HG03469 (cell line): ENCODE measurements around the gene TUBB6.

Source experiments
- ATAC-seq: cut with Tn5 transposase; IDR thresholded peaks from one replicate; pipeline ENCODE4 v1.9.1; 2021; ENCODE audit warnings: mild to moderate bottlenecking, moderate library complexity, moderate number of reproducible peaks; ENCODE audit not compliant: unreplicated experiment

The TUBB6 gene

DNA sequence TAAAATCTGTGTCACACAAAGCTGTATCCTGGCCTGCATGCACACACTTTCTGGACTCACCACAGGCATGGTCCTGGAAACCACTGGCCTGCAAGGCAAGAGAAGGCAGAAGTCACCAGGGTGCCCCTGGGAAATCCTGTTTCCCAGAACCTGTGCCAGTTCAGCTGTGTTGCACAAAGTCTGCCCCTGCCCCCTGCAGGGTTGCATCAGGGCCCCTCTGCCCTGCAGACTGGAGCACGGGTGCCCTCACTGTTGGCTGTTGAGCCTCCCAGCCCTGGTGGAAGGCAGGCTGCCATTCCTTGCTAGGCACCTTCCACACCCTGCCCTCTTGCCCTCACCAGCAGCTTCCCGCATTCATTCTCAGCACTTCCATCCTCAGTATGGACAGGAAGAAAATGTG lies 18.0 kb upstream of the TUBB6 start:
- no peak for ATAC-seq

- ATAC-seq: no peak
These were observed 16.9 kb upstream of the TUBB6 start for GRCh38 chr18:12291161-12291560.

DNA sequence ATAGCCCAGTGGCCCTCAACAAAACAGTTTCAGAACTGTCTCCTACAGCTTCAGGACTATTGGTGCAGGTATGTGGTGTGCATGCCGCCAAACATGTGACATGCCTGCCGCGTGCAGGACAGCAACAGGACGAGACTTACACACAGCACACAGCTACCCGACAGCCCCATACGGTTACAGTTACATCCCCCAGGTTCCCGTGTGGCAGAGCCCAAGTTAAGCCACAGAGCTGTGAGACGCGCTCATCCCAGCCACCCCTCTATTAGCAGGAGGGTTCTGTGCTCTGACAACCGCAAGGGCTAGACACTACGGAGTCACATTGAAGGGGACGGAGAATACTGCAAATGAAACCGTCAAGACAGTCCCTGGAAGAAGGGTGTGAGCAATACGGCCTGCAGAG lies 16.4 kb upstream of the TUBB6 start:
- no peak for ATAC-seq

GRCh38 chr18:12293831-12294230 lies 14.2 kb upstream of the TUBB6 start:
- ATAC-seq: no peak

GRCh38 chr18:12295389-12296086 lies 12.5 kb upstream of the TUBB6 start:
- ATAC-seq: no peak

GRCh38 chr18:12296087-12296403 lies 12.0 kb upstream of the TUBB6 start:
- ATAC-seq: no peak

DNA sequence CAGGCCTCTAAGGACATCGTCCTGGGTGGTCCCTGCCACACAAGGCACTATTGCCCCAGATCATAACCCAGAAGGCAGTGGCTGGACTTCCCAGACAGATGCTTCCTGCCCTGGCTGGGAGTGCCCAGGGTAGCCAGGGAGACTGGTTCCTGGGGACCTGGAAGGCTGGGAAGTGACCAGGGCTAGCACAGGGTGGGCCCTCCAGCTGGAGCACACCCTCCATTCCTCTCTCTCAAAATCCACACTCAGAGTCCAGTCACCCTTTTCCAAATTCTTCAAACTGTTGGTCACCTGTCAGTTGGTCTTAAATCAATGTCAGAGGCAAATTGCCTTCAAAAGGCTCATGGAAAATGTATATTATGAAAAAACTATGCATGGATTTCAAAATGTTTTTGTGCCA lies 11.6 kb upstream of the TUBB6 start:
- no peak for ATAC-seq

DNA sequence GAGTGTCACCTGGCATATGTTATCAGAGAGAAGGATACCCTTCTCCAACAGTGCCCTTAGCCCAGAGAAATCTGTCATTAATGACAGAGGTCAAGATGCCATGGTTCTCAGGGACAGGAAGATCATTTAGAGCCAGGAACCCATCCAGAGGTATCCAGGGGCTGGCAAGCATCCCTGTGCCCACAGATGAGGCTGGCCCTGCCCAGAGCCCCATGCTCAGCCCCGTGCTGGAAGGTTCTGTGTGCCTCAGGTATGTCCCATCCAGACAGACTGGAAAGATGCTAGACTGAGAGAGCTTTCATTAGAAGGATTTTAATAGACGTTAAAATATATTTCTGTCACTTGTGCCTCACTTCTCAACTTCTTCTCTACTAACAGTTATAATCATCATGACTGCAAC lies 8.2 kb upstream of the TUBB6 start:
- ATAC-seq: no peak

DNA sequence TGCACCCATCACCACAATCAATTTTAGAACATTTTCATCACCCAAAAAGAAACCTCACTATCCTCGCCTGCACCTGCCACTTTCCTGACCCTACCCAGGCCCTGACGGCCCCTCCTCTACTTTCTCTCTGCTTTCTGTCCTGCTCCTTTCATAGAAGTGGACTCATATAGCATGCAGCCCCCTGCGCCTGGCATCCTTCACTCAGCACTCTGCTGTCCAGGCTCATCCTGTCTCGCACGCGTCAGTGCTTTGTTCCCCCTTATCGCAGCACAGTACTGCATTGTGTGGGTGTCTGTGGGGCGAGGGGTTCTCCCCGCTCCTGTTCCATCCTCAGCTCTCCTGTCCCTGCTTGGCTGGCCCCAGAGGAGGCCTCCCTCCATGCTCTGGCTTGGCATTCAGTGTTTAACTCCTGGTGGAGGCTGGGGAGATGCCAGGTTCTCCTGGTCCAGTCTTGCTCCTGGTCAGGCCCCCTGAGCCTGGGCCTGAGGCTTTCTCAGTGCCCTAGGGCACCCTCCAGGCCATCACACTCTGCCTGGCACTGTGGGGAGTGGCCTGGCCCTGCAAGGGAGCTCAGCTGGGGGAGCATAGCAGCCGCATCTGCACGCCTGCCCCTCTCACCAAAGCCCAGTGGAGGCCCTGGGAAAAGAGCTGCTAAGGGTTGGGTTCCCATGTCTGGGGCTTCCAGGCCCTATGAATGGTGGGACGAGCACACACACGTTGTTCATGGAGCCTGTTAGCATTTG lies 6.6 kb upstream of the TUBB6 start:
- no peak for ATAC-seq

GRCh38 chr18:12302391-12303147 lies 5.5 kb upstream of the TUBB6 start:
- no peak for ATAC-seq

GRCh38 chr18:12304351-12305210 lies 3.5 kb upstream of the TUBB6 start:
- ATAC-seq: no peak

GRCh38 chr18:12305211-12305610 lies 2.8 kb upstream of the TUBB6 start:
- ATAC-seq: no peak

GRCh38 chr18:12305930-12306629 lies 2.0 kb upstream of the TUBB6 start:
- ATAC-seq: no peak

- ATAC-seq: no peak
These were observed 1.0 kb upstream of the TUBB6 start for GRCh38 chr18:12306752-12307700.

DNA sequence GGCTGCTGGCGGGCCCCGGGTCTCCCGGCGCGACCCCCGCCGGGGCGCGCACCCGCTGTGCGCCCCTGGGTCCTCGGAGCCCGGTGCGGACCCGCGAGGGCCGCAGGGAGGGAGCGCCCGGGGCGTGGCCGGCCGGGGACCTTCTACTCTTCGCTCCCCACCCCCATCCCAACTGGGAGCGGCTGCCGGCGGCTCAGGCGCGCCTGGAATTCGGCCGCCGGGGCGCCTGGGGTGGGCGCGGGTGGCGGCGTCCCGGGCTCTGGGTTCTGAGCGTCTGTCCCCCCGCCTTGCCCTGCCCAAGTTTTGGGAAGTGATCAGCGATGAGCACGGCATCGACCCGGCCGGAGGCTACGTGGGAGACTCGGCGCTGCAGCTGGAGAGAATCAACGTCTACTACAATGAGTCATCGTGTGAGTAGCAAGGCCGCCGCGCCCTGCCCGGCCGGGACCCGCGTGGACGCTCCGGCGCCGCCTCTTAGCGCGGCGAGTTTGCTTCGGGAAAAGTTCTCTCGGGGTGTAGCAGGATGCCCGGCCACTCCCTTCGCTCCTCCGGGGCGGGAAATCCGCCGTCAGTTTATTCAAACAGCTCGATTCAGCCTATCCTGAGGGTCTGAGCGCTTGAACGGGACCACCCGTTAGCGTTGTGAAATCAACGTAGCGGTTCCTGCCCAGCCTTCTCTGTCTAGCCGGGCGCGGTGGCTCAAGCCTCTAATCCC lies 502 bp downstream of the TUBB6 start:
- no peak for ATAC-seq

GRCh38 chr18:12309683-12310198 lies 1.7 kb downstream of the TUBB6 start:
- no peak for ATAC-seq

DNA sequence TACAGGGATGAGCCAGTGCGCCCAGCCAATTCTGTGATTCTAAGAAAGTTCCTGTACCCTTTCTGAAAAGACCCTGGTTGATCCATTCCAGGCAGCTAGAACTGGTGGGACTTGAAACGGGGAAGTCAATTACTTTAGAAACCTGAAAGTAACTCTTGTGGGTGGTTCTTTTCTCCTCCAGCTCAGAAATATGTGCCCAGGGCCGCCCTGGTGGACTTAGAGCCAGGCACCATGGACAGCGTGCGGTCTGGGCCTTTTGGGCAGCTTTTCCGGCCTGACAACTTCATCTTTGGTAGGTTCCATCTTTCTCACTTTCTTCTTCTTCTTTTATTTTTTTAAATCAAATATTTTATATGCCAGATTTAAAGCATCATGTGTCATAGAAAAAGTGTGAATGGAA lies 2.7 kb downstream of the TUBB6 start:
- no peak for ATAC-seq

- ATAC-seq: no peak
These were observed 4.9 kb downstream of the TUBB6 start for GRCh38 chr18:12312976-12313375.
